Measurements from ENCODE around the gene ZNF74.
"Not testable (repeated sequence)": the region's sequence is repeated elsewhere in the genome, so short reads cannot be mapped to it uniquely, and the experiment has no call there.

The ZNF74 gene

DNA sequence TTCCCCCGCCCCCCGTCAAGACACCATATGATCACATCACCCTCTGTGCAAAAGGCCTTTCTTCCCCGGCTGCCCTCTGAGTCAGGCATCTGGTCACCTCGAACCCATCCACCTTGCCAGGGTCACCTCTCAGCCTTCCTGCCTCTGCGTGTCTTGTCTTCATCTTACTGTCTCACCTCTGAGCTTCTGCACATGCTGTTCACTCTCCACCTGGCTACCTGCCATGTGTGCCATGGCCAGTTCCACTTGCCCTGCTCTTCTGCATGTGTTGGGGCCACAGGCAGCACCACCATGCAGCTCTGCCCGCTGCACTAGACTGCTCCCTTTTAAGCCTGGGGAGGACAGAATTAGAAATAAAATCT is 9.8 kb downstream of the ZNF74 start:
- no peaks in the 10 kb centered on the region for H3K4me1 ChIP-seq (ENCODE audit: insufficient read depth, low read length)
- no peak overlapping the region for H3K4me3 ChIP-seq (ENCODE audit: low read depth in 1 of 2, low read length in 2 of 2)
- no peaks in the 10 kb centered on the region for H3K9me3 ChIP-seq (ENCODE audit: low read length)
- no peak overlapping the region for H3K9ac ChIP-seq (ENCODE audit: low read length)
- H3K36me3 ChIP-seq (ENCODE audit: insufficient read depth, low read length) = peaks cover 52% of the 10 kb centered on the region
- H3K27ac ChIP-seq (ENCODE audit: low read depth, low read length) = no peak overlapping the region
- H3K27me3 ChIP-seq (ENCODE audit: control insufficient read depth in 1 of 2, insufficient read depth in 2 of 2, low read length in 2 of 2) = no peaks in the 10 kb centered on the region

- Histone ChIP-seq H3K27me3 (ENCODE audit: control insufficient read depth in 1 of 2, insufficient read depth in 2 of 2, low read length in 2 of 2) (no peaks in the 10 kb centered on the region), H3K9me3 (ENCODE audit: low read length) (no peaks in the 10 kb centered on the region), H3K36me3 (ENCODE audit: insufficient read depth, low read length) (peaks cover 52% of the 10 kb centered on the region), H3K4me3 (ENCODE audit: low read depth in 1 of 2, low read length in 2 of 2) (no peak overlapping the region), H3K4me1 (ENCODE audit: insufficient read depth, low read length) (no peaks in the 10 kb centered on the region), H3K9ac (ENCODE audit: low read length) (no peak overlapping the region), H3K27ac (ENCODE audit: low read depth, low read length) (no peak overlapping the region)
These were observed 10.9 kb downstream of the ZNF74 start for GRCh38 chr22:20404881-20405280.

GRCh38 chr22:20405291-20405930 is 11.5 kb downstream of the ZNF74 start:
- Histone ChIP-seq H3K27me3 (ENCODE audit: control insufficient read depth in 1 of 2, insufficient read depth in 2 of 2, low read length in 2 of 2) (no peaks in the 10 kb centered on the region), H3K9ac (ENCODE audit: low read length) (no peak overlapping the region), H3K4me3 (ENCODE audit: low read depth in 1 of 2, low read length in 2 of 2) (no peak overlapping the region), H3K4me1 (ENCODE audit: insufficient read depth, low read length) (no peaks in the 10 kb centered on the region), H3K36me3 (ENCODE audit: insufficient read depth, low read length) (peaks cover 49% of the 10 kb centered on the region), H3K27ac (ENCODE audit: low read depth, low read length) (no peak overlapping the region), H3K9me3 (ENCODE audit: low read length) (no peaks in the 10 kb centered on the region)

GRCh38 chr22:20405931-20406685 is 12.2 kb downstream of the ZNF74 start:
- Histone ChIP-seq H3K27ac (ENCODE audit: low read depth, low read length) (no peak overlapping the region), H3K4me3 (ENCODE audit: low read depth in 1 of 2, low read length in 2 of 2) (no peak overlapping the region), H3K4me1 (ENCODE audit: insufficient read depth, low read length) (no peaks in the 10 kb centered on the region), H3K9ac (ENCODE audit: low read length) (no peak overlapping the region), H3K36me3 (ENCODE audit: insufficient read depth, low read length) (peaks cover 42% of the 10 kb centered on the region), H3K27me3 (ENCODE audit: control insufficient read depth in 1 of 2, insufficient read depth in 2 of 2, low read length in 2 of 2) (no peaks in the 10 kb centered on the region), H3K9me3 (ENCODE audit: low read length) (no peaks in the 10 kb centered on the region)

DNA sequence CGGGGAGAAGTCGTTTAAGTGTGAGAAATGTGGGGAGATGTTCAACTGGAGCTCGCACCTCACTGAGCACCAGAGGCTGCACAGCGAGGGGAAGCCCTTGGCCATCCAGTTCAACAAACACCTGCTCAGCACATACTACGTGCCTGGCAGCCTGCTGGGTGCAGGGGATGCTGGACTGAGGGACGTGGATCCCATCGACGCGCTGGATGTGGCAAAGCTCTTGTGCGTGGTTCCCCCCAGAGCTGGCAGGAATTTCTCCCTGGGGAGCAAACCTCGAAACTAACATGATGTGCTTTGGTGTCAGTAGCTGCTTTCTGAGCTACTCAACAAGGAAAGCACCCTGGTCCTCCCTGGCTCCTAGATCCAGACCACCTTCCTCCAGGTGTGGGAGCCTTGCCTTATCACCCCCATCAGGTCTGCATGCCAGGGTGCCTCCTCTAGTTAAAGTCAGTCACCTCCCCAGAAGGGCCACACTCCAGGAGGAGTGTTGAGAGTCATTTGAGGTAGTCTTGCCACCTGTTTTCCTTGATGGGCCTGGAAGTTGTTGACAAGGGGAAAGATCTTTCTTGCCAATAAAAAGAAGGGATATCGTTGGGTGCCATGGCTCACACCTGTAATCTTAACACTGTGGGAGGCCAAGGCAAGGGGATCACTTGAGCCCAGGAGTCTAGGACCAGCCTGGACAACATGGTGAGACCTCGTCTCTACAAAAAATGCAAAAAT is 12.9 kb downstream of the ZNF74 start:
- no peaks in the 10 kb centered on the region for H3K27me3 ChIP-seq (ENCODE audit: control insufficient read depth in 1 of 2, insufficient read depth in 2 of 2, low read length in 2 of 2)
- no peak overlapping the region for H3K9ac ChIP-seq (ENCODE audit: low read length)
- H3K36me3 ChIP-seq (ENCODE audit: insufficient read depth, low read length) = peaks cover 35% of the 10 kb centered on the region
- no peak overlapping the region for H3K4me3 ChIP-seq (ENCODE audit: low read depth in 1 of 2, low read length in 2 of 2)
- no peak overlapping the region for H3K27ac ChIP-seq (ENCODE audit: low read depth, low read length)
- no peaks in the 10 kb centered on the region for H3K4me1 ChIP-seq (ENCODE audit: insufficient read depth, low read length)
- H3K9me3 ChIP-seq (ENCODE audit: low read length) = no peaks in the 10 kb centered on the region

DNA sequence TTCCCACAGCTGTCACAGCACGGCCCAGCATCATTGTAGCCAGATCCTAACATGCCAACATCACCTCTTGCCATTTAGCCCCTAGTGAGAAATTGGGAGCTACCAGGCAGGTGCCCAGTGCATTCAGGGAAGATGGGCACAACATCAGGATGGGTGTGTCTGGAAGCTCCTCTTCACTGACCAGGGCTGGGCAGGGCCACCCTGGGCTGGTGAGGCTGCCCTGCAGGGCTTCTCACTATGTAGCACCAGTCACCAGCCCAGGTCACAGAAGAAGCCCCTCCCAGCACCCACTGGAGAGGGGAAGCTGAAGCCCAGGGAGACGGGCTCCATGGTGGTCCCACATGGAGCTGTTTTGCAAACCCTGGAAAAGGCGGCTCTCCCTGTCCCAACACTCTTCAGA is 13.9 kb downstream of the ZNF74 start:
- H3K9ac ChIP-seq (ENCODE audit: low read length) = no peak overlapping the region
- H3K27ac ChIP-seq (ENCODE audit: low read depth, low read length) = no peak overlapping the region
- no peaks in the 10 kb centered on the region for H3K9me3 ChIP-seq (ENCODE audit: low read length)
- no peaks in the 10 kb centered on the region for H3K27me3 ChIP-seq (ENCODE audit: control insufficient read depth in 1 of 2, insufficient read depth in 2 of 2, low read length in 2 of 2)
- H3K36me3 ChIP-seq (ENCODE audit: insufficient read depth, low read length) = peaks cover 29% of the 10 kb centered on the region
- H3K4me3 ChIP-seq (ENCODE audit: low read depth in 1 of 2, low read length in 2 of 2) = no peak overlapping the region
- H3K4me1 ChIP-seq (ENCODE audit: insufficient read depth, low read length) = no peaks in the 10 kb centered on the region

GRCh38 chr22:20408891-20409290 is 14.9 kb downstream of the ZNF74 start:
- Histone ChIP-seq H3K9me3 (ENCODE audit: low read length) (no peaks in the 10 kb centered on the region), H3K4me3 (ENCODE audit: low read depth in 1 of 2, low read length in 2 of 2) (no peak overlapping the region), H3K27me3 (ENCODE audit: control insufficient read depth in 1 of 2, insufficient read depth in 2 of 2, low read length in 2 of 2) (no peaks in the 10 kb centered on the region), H3K4me1 (ENCODE audit: insufficient read depth, low read length) (no peaks in the 10 kb centered on the region), H3K9ac (ENCODE audit: low read length) (no peak overlapping the region), H3K27ac (ENCODE audit: low read depth, low read length) (no peak overlapping the region), H3K36me3 (ENCODE audit: insufficient read depth, low read length) (peaks cover 19% of the 10 kb centered on the region)

DNA sequence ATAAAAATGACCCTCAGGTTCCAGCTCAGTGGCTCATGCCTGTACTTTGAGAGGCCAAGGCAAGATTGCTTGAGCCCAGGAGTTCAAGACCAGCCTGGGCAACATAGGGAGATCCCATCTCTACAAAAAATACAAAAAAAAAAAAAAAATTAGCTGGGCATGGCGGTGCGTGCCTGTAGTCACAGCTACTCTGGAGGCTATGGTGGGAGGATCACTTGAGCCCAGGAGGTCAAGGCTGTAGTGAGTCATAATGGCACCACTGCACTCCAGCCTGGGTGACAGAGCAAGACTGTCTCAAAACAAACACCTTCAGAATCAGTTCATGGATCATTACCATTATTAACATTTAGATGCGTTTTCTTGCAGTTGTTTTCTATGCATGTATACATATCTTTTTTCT is 15.4 kb downstream of the ZNF74 start:
- not testable (repeated sequence) for H3K27ac ChIP-seq (ENCODE audit: low read depth, low read length); H3K9me3 ChIP-seq (ENCODE audit: low read length); H3K4me3 ChIP-seq (ENCODE audit: low read depth in 1 of 2, low read length in 2 of 2); H3K4me1 ChIP-seq (ENCODE audit: insufficient read depth, low read length); H3K27me3 ChIP-seq (ENCODE audit: control insufficient read depth in 1 of 2, insufficient read depth in 2 of 2, low read length in 2 of 2); H3K9ac ChIP-seq (ENCODE audit: low read length)
- peaks cover 14% of the 10 kb centered on the region for H3K36me3 ChIP-seq (ENCODE audit: insufficient read depth, low read length)

DNA sequence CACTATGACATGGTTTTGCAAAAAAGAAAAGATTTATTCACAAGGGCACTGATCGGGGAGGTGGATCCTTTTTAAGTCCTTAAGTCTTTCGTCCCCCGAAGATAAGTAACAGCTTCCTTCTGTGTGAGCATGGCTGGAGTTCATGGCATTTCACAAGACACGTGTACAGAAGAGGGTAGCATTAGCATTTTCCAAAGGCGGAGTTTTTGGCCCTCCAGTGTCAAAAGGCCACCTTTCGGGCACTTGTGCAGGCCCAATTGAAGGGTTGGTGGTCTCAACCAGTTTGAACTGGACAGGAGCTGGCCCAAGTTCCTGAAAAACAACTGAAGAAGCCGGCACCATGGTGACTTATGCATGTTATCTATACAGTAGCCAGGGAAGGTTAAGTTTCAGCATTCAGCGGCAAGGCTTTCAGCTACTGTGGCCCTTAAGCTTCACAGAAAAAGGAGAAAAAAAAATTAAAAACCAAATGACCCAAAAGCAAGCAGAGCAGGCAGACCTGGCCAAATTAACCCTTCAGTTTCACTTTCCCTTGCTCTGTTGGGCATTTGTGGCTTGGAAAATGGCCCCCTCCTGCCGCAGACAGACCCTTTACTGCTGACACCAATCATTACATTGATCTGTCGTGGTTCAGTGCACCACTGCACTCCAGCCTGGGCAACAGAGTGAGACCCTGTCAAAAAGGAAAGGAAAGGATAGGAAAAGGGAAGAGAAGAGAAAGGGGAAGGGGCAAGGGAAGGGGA is 18.7 kb downstream of the ZNF74 start:
- Histone ChIP-seq H3K36me3 (ENCODE audit: insufficient read depth, low read length) (no peaks in the 10 kb centered on the region), H3K9ac (ENCODE audit: low read length) (no peak overlapping the region), H3K9me3 (ENCODE audit: low read length) (no peaks in the 10 kb centered on the region)

DNA sequence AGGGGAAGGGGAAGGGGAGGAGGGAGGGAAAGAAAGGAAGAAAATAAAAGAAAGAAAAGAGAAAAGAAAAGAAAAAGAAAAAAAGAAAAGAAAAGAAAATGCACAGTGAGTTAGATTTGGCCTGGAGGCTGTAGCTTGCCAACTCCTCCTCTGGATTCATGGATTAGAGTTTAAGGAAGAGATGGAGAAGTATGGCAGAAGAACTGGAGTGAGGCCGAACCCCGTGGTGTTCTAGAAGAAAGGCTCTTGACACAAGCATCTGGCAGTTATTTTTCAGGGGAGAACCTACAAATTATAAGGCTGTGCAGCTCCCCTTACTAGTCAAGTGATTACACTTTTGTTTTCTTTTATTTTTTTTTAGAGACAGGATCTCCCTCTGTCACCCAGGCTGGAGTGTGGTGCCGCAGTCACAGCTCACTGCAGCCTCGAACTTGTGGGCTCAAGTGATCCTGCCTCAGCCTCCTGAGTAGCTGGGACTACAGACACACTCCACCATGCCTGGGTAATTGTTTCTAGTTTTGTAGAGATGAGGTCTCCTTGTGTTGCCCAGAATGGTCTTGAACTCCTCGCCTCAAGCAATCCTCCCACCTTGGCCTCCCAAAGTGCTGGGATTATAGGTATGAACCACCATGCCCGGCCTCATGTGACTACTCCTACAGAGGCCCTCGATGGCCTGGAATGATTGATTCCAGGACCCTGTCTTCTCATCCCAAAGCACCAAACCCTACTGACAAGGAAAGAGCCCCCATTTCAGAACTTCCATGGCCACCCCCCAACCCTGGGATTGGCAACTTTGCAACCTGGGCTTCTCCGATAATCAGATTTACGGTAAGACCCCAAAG is 19.5 kb downstream of the ZNF74 start:
- Histone ChIP-seq H3K27ac (ENCODE audit: low read depth, low read length) (no peak overlapping the region), H3K36me3 (ENCODE audit: insufficient read depth, low read length) (no peaks in the 10 kb centered on the region), H3K27me3 (ENCODE audit: control insufficient read depth in 1 of 2, insufficient read depth in 2 of 2, low read length in 2 of 2) (no peaks in the 10 kb centered on the region), H3K4me3 (ENCODE audit: low read depth in 1 of 2, low read length in 2 of 2) (no peak overlapping the region), H3K9me3 (ENCODE audit: low read length) (no peaks in the 10 kb centered on the region), H3K9ac (ENCODE audit: low read length) (no peak overlapping the region), H3K4me1 (ENCODE audit: insufficient read depth, low read length) (no peaks in the 10 kb centered on the region)

More for the DNA sequence above, 18.7 kb downstream of the ZNF74 start:
- no peak overlapping the region for H3K27ac ChIP-seq (ENCODE audit: low read depth, low read length)
- H3K4me1 ChIP-seq (ENCODE audit: insufficient read depth, low read length) = no peaks in the 10 kb centered on the region
- no peak overlapping the region for H3K4me3 ChIP-seq (ENCODE audit: low read depth in 1 of 2, low read length in 2 of 2)
- no peaks in the 10 kb centered on the region for H3K27me3 ChIP-seq (ENCODE audit: control insufficient read depth in 1 of 2, insufficient read depth in 2 of 2, low read length in 2 of 2)
